H9 (cell line): ENCODE measurements around the gene HCFC1. TPM values are rescaled to one million over a fixed set of nuclear protein-coding genes. Genes with fewer than 3 reads are reported as not detected.
A peak's percentile ranks its signal among the peaks of the same experiment; 100 is the strongest.

Experiments
- DNase-seq: peaks from one replicate; pipeline ENCODE4 v3.0.0-alpha.2; 2017
- H2AFZ ChIP-seq: one replicate; pipeline ENCODE4 v1.6.1; 2013; ENCODE audit warnings: mild to moderate bottlenecking, low read length, control low read depth, moderate library complexity
- H2AK5ac ChIP-seq: 2 replicates; pipeline ENCODE4 v1.6.1; 2013; ENCODE audit warnings: low read length, control low read depth, mixed read lengths; ENCODE audit not compliant: insufficient read length
- H2BK120ac ChIP-seq: one replicate; pipeline ENCODE4 v1.6.1; 2013; ENCODE audit warnings: low read depth, mild to moderate bottlenecking, low read length, control low read depth, inconsistent platforms; ENCODE audit not compliant: poor library complexity, severe bottlenecking
- H2BK12ac ChIP-seq: 2 replicates; pipeline ENCODE4 v1.6.1; 2013; ENCODE audit warnings: low read length, control low read depth, mixed read lengths, low read depth; ENCODE audit not compliant: insufficient read length
- H2BK15ac ChIP-seq: 2 replicates; pipeline ENCODE4 v1.6.1; 2013; ENCODE audit warnings: low read depth, low read length, control low read depth
- H2BK20ac ChIP-seq: one replicate; pipeline ENCODE4 v1.6.1; 2013; ENCODE audit warnings: low read depth, mild to moderate bottlenecking, low read length, control low read depth, inconsistent platforms; ENCODE audit not compliant: poor library complexity, severe bottlenecking
- H2BK5ac ChIP-seq: 2 replicates; pipeline ENCODE4 v1.6.1; 2013; ENCODE audit warnings: low read length, control low read depth, mixed read lengths; ENCODE audit not compliant: insufficient read length
- H3K14ac ChIP-seq: 2 replicates; pipeline ENCODE4 v1.6.1; 2013; ENCODE audit warnings: low read length, control low read depth; ENCODE audit not compliant: insufficient read depth
- H3K18ac ChIP-seq: 2 replicates; pipeline ENCODE4 v1.6.1; 2013; ENCODE audit warnings: low read depth, mild to moderate bottlenecking, mixed read lengths, low read length, control low read depth; ENCODE audit not compliant: insufficient read length
- H3K23ac ChIP-seq: 2 replicates; pipeline ENCODE4 v1.6.1; 2013; ENCODE audit warnings: low read length, control low read depth, mixed read lengths, low read depth; ENCODE audit not compliant: insufficient read length
- H3K23me2 ChIP-seq: 2 replicates; pipeline ENCODE4 v1.6.1; 2013; ENCODE audit warnings: low read depth, mild to moderate bottlenecking, mixed read lengths, low read length, control low read depth; ENCODE audit not compliant: insufficient read length, poor library complexity, severe bottlenecking
- H3K27ac ChIP-seq: 2 replicates; pipeline ENCODE4 v1.5.1; 2013; ENCODE audit warnings: low read length, control low read depth, mixed read lengths, low read depth; ENCODE audit not compliant: insufficient read length
- H3K27me3 ChIP-seq: 2 replicates; pipeline ENCODE4 v1.6.1; 2013; ENCODE audit warnings: low read length, control low read depth, inconsistent platforms; ENCODE audit not compliant: insufficient read depth
- H3K4ac ChIP-seq: 2 replicates; pipeline ENCODE4 v1.6.1; 2013; ENCODE audit warnings: low read depth, mild to moderate bottlenecking, control low read depth, inconsistent platforms, low read length, moderate library complexity
- H3K4me1 ChIP-seq: 2 replicates; pipeline ENCODE4 v1.6.1; 2013; ENCODE audit warnings: low read length, control low read depth, inconsistent platforms; ENCODE audit not compliant: insufficient read depth
- H3K4me2 ChIP-seq: 2 replicates; pipeline ENCODE4 v1.6.1; 2013; ENCODE audit warnings: low read length, control low read depth, mixed read lengths; ENCODE audit not compliant: insufficient read length, insufficient read depth
- H3K56ac ChIP-seq: 2 replicates; pipeline ENCODE4 v1.6.1; 2013; ENCODE audit warnings: low read depth, mild to moderate bottlenecking, mixed read lengths, low read length, control low read depth; ENCODE audit not compliant: insufficient read length
- H3K79me1 ChIP-seq: 2 replicates; pipeline ENCODE4 v1.6.1; 2013; ENCODE audit warnings: low read depth, mild to moderate bottlenecking, moderate library complexity, low read length, control low read depth, inconsistent platforms; ENCODE audit not compliant: insufficient read depth, poor library complexity, severe bottlenecking
- H3K79me2 ChIP-seq: 2 replicates; pipeline ENCODE4 v1.6.1; 2013; ENCODE audit warnings: low read length, control low read depth, inconsistent platforms; ENCODE audit not compliant: insufficient read depth
- H3K9ac ChIP-seq: 2 replicates; pipeline ENCODE4 v1.6.1; 2013; ENCODE audit warnings: low read length, control low read depth, mixed read lengths; ENCODE audit not compliant: insufficient read length; ENCODE audit errors: extremely low read depth
- H3K9me3 ChIP-seq: one replicate; pipeline ENCODE4 v1.6.1; 2013; ENCODE audit warnings: low read depth, low read length, inconsistent platforms; ENCODE audit not compliant: control insufficient read depth
- H3T11ph ChIP-seq: one replicate; pipeline ENCODE4 v1.6.1; 2013; ENCODE audit warnings: mild to moderate bottlenecking, low read length, control low read depth, inconsistent platforms
- H4K20me1 ChIP-seq: one replicate; pipeline ENCODE4 v1.6.1; 2013; ENCODE audit not compliant: control insufficient read depth, insufficient read length, insufficient read depth
- H4K5ac ChIP-seq: 2 replicates; pipeline ENCODE4 v1.6.1; 2013; ENCODE audit warnings: low read depth, mild to moderate bottlenecking, mixed read lengths, low read length, control low read depth; ENCODE audit not compliant: insufficient read length
- H4K8ac ChIP-seq: replicated peaks from 2 replicates; pipeline ENCODE4 v1.6.1; 2013; ENCODE audit warnings: low read length, control low read depth, mixed read lengths, low read depth; ENCODE audit not compliant: insufficient read length
- H4K91ac ChIP-seq: 2 replicates; pipeline ENCODE4 v1.6.1; 2013; ENCODE audit warnings: low read depth, mild to moderate bottlenecking, moderate library complexity, mixed read lengths, low read length, control low read depth; ENCODE audit not compliant: insufficient read length
- H3K27ac Mint-ChIP-seq, 3 experiments: 2 replicates in 2 of 3; 3 replicates in 1 of 3; pipeline ENCODE4 v1.8.0; 2020 to 2021; ENCODE audit warnings: mixed read lengths in 3 of 3, mild to moderate bottlenecking in 1 of 3, moderate library complexity in 1 of 3
- H3K27me3 Mint-ChIP-seq: 2 replicates; pipeline ENCODE4 v1.8.0; 2021; ENCODE audit warnings: low read depth, mild to moderate bottlenecking, moderate library complexity, mixed read lengths
- H3K36me3 Mint-ChIP-seq, 3 experiments: 2 replicates in 2 of 3; 3 replicates in 1 of 3; pipeline ENCODE4 v1.8.0; 2020 to 2021; ENCODE audit warnings: low read depth in 3 of 3, mixed read lengths in 3 of 3; ENCODE audit not compliant: insufficient read depth in 1 of 3
- H3K4me1 Mint-ChIP-seq, 2 experiments: 2 replicates each; pipeline ENCODE4 v1.8.0; 2020; ENCODE audit warnings: mixed read lengths in 2 of 2
- H3K4me3 Mint-ChIP-seq, 2 experiments: 2 replicates in 1 of 2; 3 replicates in 1 of 2; pipeline ENCODE4 v1.8.0; 2020 to 2021; ENCODE audit warnings: mild to moderate bottlenecking in 2 of 2, mixed read lengths in 2 of 2, moderate library complexity in 1 of 2
- H3K9me3 Mint-ChIP-seq, 2 experiments: 2 replicates in 1 of 2; 3 replicates in 1 of 2; pipeline ENCODE4 v1.8.0; 2020; ENCODE audit warnings: mild to moderate bottlenecking in 2 of 2, mixed read lengths in 2 of 2, moderate library complexity in 1 of 2
- WGBS: extraction: QIAGEN DNeasy Blood & Tissue Kit; methylation state at CpG from one replicate; pipeline ENCODE4 v1.1.7; 2013; ENCODE audit warnings: missing lambda C conversion rate, low lambda C conversion rate, mixed read lengths; ENCODE audit not compliant: insufficient read length; ENCODE audit errors: extremely low coverage; 5-methylcytosine and 5-hydroxymethylcytosine counted together
- total RNA-seq: library from RNA; stranded (reverse); gene quantifications from 2 replicates; pipeline ENCODE4 v1.2.1, GENCODE V29; 2021
- TF ChIP-seq, protein P1 (sequence below): fragments of 200-600 bp; sonication (generic); conservative IDR thresholded peaks from 3 replicates; pipeline ENCODE4 v1.8.0; 2021; ENCODE audit warnings: antibody characterized with exemption, mild to moderate bottlenecking

Gene HCFC1
- total RNA-seq, 1 experiment from 2014 or later = 144 TPM

DNA sequence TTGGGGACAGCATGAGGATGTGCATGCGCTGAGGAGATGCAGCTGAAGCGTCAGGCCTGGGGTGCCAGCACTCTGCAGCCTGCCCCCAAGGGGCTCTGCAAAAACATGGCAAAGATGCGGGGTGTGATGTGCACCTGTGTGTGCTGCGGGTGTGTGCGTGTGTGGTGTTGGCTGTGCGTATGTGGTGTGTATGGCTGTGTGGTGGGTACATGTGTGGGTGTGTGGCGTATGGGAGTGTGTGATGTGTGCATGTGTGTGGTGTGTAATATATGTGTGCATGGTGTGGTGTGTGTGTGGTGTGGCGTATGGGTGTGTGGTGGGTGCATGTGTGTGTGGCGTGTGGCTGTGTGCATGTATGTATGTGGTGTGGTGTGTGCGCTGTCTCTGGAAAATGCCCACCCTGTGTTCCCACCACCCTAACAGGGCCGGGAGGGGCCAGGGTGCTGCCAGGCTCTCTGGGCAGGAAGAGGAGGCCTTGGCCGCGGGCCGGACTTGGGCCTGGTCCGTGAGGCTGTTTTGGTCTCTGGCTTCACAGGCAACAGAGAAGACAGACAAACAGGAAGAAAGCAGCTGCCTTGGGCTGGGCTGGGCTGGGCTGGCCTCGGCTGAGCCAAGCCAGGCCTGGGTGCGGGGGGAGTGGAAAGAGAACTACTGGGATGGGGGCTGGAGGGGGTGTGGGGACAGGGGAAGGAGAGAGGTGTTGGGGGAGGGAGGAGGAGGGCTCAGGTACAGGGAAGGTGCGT is 68.2 kb downstream of the HCFC1 start:
- no peaks in the 10 kb centered on the region for H3K79me2 ChIP-seq
- TF ChIP-seq, protein P1, sequence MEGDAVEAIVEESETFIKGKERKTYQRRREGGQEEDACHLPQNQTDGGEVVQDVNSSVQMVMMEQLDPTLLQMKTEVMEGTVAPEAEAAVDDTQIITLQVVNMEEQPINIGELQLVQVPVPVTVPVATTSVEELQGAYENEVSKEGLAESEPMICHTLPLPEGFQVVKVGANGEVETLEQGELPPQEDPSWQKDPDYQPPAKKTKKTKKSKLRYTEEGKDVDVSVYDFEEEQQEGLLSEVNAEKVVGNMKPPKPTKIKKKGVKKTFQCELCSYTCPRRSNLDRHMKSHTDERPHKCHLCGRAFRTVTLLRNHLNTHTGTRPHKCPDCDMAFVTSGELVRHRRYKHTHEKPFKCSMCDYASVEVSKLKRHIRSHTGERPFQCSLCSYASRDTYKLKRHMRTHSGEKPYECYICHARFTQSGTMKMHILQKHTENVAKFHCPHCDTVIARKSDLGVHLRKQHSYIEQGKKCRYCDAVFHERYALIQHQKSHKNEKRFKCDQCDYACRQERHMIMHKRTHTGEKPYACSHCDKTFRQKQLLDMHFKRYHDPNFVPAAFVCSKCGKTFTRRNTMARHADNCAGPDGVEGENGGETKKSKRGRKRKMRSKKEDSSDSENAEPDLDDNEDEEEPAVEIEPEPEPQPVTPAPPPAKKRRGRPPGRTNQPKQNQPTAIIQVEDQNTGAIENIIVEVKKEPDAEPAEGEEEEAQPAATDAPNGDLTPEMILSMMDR = no peak
- no CpG with 5 or more reads among the region's 18 CpGs for WGBS
- H4K5ac ChIP-seq = no peak overlapping the region
- DNase-seq = peak; percentile 24
- H4K91ac ChIP-seq = no peak overlapping the region
- no peak overlapping the region for H2AK5ac ChIP-seq
- H2BK120ac ChIP-seq = no peak overlapping the region
- H3K56ac ChIP-seq = no peak overlapping the region
- no peak overlapping the region for H3K4me2 ChIP-seq
- H3T11ph ChIP-seq = no peak overlapping the region
- H2AFZ ChIP-seq = no peak overlapping the region
- no peak overlapping the region for H2BK15ac ChIP-seq
- peak overlapping the region; percentile 77 for H3K18ac ChIP-seq
- no peak overlapping the region for H3K9ac ChIP-seq
- H4K20me1 ChIP-seq = no peaks in the 10 kb centered on the region
- no peaks in the 10 kb centered on the region for H3K79me1 ChIP-seq
- H3K9me3 ChIP-seq = peaks cover 6% of the 10 kb centered on the region
- no peak overlapping the region for H2BK12ac ChIP-seq
- H3K4me3 Mint-ChIP-seq = no peak overlapping the region
- H2BK5ac ChIP-seq = no peak overlapping the region
- peaks cover 4% of the 10 kb centered on the region; the same call in 1 of the 2 replicates for H3K27me3 Mint-ChIP-seq
- peaks cover 5 to 22% of the 10 kb centered on the region in 2 experiments for H3K4me1 Mint-ChIP-seq
- H2BK20ac ChIP-seq = no peak overlapping the region
- H4K8ac ChIP-seq = no peak overlapping the region
- no peak overlapping the region for H3K4ac ChIP-seq
- no peaks in the 10 kb centered on the region for H3K4me1 ChIP-seq
- peak overlapping the region in 1 of 3 experiments; percentile 34; a peak in 3 of 7 replicates for H3K27ac Mint-ChIP-seq
- H3K27me3 ChIP-seq = no peaks in the 10 kb centered on the region
- peaks cover 63 to 65% of the 10 kb centered on the region in 2 experiments for H3K9me3 Mint-ChIP-seq
- H3K23me2 ChIP-seq = no peaks in the 10 kb centered on the region
- H3K27ac ChIP-seq = no peak overlapping the region
- H3K36me3 Mint-ChIP-seq = peaks cover under 1 to 14% (median 4%) of the 10 kb centered on the region in 3 experiments; a peak in 5 of 7 replicates
- 0 out of 2 replicates have a peak overlapping the region, but pooled peaks have one; percentile 6 for H3K14ac ChIP-seq
- no peak overlapping the region for H3K23ac ChIP-seq
